Measurements from ENCODE around the gene SPCS1.

DNA sequence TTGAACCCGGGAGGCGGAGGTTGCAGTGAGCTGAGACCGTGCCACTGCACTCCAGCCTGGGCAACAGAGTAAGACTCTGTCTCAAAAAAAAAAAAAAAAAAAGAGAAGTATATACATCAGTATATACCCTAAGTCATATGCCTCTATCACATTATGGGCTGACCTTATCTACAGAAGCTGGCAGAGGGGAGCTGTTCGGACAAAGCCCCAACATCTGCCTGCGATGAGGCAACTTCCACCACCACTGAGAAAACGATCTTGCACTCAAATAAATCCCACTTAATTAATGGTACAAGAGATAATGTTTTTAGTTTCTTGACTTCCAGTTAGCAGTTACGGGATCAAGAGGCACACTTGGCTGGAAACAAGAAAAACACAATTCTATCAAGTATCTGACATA, 2.6 kb upstream of the SPCS1 start:
- TF ChIP-seq EZH2 (IDR thresholded peaks at IDR 0.05; ENCODE audit: low read length, unreplicated experiment): no peak
- TF ChIP-seq, protein P1, sequence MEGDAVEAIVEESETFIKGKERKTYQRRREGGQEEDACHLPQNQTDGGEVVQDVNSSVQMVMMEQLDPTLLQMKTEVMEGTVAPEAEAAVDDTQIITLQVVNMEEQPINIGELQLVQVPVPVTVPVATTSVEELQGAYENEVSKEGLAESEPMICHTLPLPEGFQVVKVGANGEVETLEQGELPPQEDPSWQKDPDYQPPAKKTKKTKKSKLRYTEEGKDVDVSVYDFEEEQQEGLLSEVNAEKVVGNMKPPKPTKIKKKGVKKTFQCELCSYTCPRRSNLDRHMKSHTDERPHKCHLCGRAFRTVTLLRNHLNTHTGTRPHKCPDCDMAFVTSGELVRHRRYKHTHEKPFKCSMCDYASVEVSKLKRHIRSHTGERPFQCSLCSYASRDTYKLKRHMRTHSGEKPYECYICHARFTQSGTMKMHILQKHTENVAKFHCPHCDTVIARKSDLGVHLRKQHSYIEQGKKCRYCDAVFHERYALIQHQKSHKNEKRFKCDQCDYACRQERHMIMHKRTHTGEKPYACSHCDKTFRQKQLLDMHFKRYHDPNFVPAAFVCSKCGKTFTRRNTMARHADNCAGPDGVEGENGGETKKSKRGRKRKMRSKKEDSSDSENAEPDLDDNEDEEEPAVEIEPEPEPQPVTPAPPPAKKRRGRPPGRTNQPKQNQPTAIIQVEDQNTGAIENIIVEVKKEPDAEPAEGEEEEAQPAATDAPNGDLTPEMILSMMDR (conservative IDR thresholded peaks at IDR 0.05; ENCODE audit: low read depth, low read length): no peak
- TF ChIP-seq EZH2phosphoT487 (IDR thresholded peaks at IDR 0.05; ENCODE audit: borderline replicate concordance, low read length): no peak
